ENCODE measurements around the gene GIPC2. TPM values are rescaled to one million over a fixed set of nuclear protein-coding genes. Genes with fewer than 3 reads are reported as not detected.

Gene GIPC2
- total and polyA plus RNA-seq, 10 of the 15 experiments (the other 5 are each of a cell fraction or from before 2014, with no cell fraction given): 0.03 to 0.23 (median 0.06) TPM; not detected in 2

DNA sequence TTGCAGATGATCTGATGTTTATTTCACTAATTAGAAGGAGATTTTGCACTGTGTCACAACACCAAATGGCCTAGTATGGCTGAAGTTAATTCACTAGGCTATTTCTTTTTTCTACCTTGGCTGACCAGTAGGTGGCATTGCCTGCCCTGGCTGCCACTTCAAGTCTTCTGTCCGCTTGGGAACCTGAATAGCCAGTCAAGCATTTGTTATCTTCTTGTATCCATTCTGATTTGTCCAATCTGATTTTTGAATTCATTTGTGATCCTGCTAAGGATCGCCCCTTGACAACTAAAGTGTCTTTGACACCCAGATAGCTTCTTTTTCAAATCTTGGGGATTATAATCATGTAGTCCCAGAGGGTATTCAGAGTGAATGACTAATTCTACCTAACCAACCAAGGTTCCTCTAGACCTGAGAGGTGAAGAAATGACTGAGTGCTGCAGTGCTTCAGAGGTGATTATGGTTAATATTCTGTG lies 99.4 kb downstream of the GIPC2 start:
- intact Hi-C loops (cut with micrococcal nuclease; ENCODE audit: unreplicated experiment): loop anchor here (1.0 to 5.0 kb wide), 3 partner anchors 187 to 532 kb away; no protein-coding TSS in a partner anchor
- no peak overlapping the region for H2AFZ ChIP-seq (ENCODE audit: control insufficient read depth, low read depth, low read length)
- FAIRE-seq (peak; percentile 56), DNase-seq (ENCODE audit: low read depth, low spot score) (no peak), ATAC-seq (peak; percentile 85)
- H3K9me3 ChIP-seq (replicated peaks; ENCODE audit: control insufficient read depth, insufficient read depth, low read length): no peaks in the 10 kb centered on the region
- no peak overlapping the region for H3K4me3 ChIP-seq
- 4% methylated on average over 2 of the region's 2 CpGs for WGBS (ENCODE audit: insufficient coverage, insufficient replicate concordance, low lambda C conversion rate, missing lambda C conversion rate)
- no TSS peak for BruUV-seq (replicated peaks)
- no peak overlapping the region for H3K9ac ChIP-seq (ENCODE audit: control insufficient read depth, insufficient read depth, low read length)
- H3K27ac ChIP-seq (ENCODE audit: control insufficient read depth, insufficient read depth): no peak overlapping the region
- peak; percentile 85 for TF ChIP-seq RAD21 (IDR thresholded peaks at IDR 0.05; ENCODE audit: insufficient read depth, low read depth, low read length)
- TF ChIP-seq MEF2B (IDR thresholded peaks at IDR 0.05; ENCODE audit: partially characterized antibody, poor library complexity, severe bottlenecking): no peak
- TF ChIP-seq, protein P1, sequence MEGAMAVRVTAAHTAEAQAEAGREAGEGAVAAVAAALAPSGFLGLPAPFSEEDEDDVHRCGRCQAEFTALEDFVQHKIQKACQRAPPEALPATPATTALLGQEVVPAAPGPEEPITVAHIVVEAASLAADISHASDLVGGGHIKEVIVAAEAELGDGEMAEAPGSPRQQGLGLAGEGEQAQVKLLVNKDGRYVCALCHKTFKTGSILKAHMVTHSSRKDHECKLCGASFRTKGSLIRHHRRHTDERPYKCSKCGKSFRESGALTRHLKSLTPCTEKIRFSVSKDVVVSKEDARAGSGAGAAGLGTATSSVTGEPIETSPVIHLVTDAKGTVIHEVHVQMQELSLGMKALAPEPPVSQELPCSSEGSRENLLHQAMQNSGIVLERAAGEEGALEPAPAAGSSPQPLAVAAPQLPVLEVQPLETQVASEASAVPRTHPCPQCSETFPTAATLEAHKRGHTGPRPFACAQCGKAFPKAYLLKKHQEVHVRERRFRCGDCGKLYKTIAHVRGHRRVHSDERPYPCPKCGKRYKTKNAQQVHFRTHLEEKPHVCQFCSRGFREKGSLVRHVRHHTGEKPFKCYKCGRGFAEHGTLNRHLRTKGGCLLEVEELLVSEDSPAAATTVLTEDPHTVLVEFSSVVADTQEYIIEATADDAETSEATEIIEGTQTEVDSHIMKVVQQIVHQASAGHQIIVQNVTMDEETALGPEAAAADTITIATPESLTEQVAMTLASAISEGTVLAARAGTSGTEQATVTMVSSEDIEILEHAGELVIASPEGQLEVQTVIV (IDR thresholded peaks at IDR 0.05; ENCODE audit: borderline replicate concordance, partially characterized antibody): no peak
- TF ChIP-seq, protein P2, sequence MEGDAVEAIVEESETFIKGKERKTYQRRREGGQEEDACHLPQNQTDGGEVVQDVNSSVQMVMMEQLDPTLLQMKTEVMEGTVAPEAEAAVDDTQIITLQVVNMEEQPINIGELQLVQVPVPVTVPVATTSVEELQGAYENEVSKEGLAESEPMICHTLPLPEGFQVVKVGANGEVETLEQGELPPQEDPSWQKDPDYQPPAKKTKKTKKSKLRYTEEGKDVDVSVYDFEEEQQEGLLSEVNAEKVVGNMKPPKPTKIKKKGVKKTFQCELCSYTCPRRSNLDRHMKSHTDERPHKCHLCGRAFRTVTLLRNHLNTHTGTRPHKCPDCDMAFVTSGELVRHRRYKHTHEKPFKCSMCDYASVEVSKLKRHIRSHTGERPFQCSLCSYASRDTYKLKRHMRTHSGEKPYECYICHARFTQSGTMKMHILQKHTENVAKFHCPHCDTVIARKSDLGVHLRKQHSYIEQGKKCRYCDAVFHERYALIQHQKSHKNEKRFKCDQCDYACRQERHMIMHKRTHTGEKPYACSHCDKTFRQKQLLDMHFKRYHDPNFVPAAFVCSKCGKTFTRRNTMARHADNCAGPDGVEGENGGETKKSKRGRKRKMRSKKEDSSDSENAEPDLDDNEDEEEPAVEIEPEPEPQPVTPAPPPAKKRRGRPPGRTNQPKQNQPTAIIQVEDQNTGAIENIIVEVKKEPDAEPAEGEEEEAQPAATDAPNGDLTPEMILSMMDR (IDR thresholded peaks at IDR 0.05 in 2 of 3, conservative IDR thresholded peaks at IDR 0.05 in 1 of 3; ENCODE audit: control insufficient read depth in 2 of 3, extremely low read depth in 1 of 3, insufficient read depth in 1 of 3, low read depth in 3 of 3, low read length in 3 of 3): peak; percentile 83 to 88 (median 87)
- TF ChIP-seq YY1 (IDR thresholded peaks at IDR 0.05; ENCODE audit: low read depth, low read length): peak; percentile 67; the same call in 1 of the 2 replicates
- no peak for TF ChIP-seq CREB1 (IDR thresholded peaks at IDR 0.05; ENCODE audit: low read depth)
- peak; percentile 62; the same call in 1 of the 2 replicates for TF ChIP-seq SMC3 (IDR thresholded peaks at IDR 0.05; ENCODE audit: borderline replicate concordance, low read length)
- TF ChIP-seq BHLHE40 (IDR thresholded peaks at IDR 0.05; ENCODE audit: borderline replicate concordance in 1 of 2, low read depth in 2 of 2, low read length in 1 of 2): no peak
- TF ChIP-seq ZNF24 (IDR thresholded peaks at IDR 0.05): peak; percentile 63; the same call in 1 of the 2 replicates
- TF ChIP-seq SIX5 (IDR thresholded peaks at IDR 0.05; ENCODE audit: low read depth, low read length, severe bottlenecking): no peak
- TF ChIP-seq SMARCA5 (IDR thresholded peaks at IDR 0.05): 0 out of 2 replicates have a peak, but pooled peaks have one; percentile 44
- CTCF ChIA-PET: interaction anchor here (0.6 to 9.3 kb wide), 19 partner anchors 8 to 758 kb away, joined by 3 to 112 read pairs (median 5); partner anchors contain the start of gene IFI44L
- SMC1A ChIA-PET (ENCODE audit: uncharacterized antibody, unreplicated experiment): interaction anchor here (0.9 to 3.6 kb wide), 11 partner anchors 13 to 531 kb away, joined by 3 to 23 read pairs (median 5); partner anchors contain the start of genes IFI44L and PTGFR
- POLR2A ChIA-PET: no interaction called here
- no peaks in the 10 kb centered on the region for H3K36me3 ChIP-seq (ENCODE audit: control insufficient read depth in 2 of 2, insufficient read depth in 2 of 2, low read length in 1 of 2)
- no peak overlapping the region for H3K4me2 ChIP-seq (ENCODE audit: control insufficient read depth, insufficient read depth)
- in situ Hi-C loops (cut with MboI): no loop called here
- no peaks in the 10 kb centered on the region for H4K20me1 ChIP-seq (ENCODE audit: control insufficient read depth, insufficient read depth)
- RAD21 ChIA-PET (ENCODE audit: unreplicated experiment): interaction anchor here (1.0 to 3.9 kb wide), 8 partner anchors 8 to 531 kb away, joined by 3 to 25 read pairs (median 5); no protein-coding TSS in a partner anchor
- H3K4me1 ChIP-seq (ENCODE audit: control insufficient read depth, insufficient read depth, low read length): peaks cover 16% of the 10 kb centered on the region
- no peaks in the 10 kb centered on the region for H3K79me2 ChIP-seq (ENCODE audit: control insufficient read depth, insufficient read depth, low read length)
- no peaks in the 10 kb centered on the region for H3K27me3 ChIP-seq (replicated peaks in 1 of 2; ENCODE audit: control insufficient read depth in 2 of 2, insufficient read depth in 2 of 2, low read length in 1 of 2)

All from GM12878 (cell line).